Panc1 (cell line): ENCODE measurements around the gene HS3ST3A1. TPM values are rescaled to one million over a fixed set of nuclear protein-coding genes. Genes with fewer than 3 reads are reported as not detected.

Experiments
- ATAC-seq: fragments of 200-7000 bp; cut with Tn5 transposase; 2 replicates; pipeline ENCODE4 v1.9.1; 2020; ENCODE audit warnings: mild to moderate bottlenecking, moderate library complexity
- BruUV-seq: library from RNA; stranded (reverse); fragments of 400-500 nt; replicated peaks from 2 replicates; lab custom pipeline; 2021; lab: Mats Ljungman, UMichigan
- CTCF ChIA-PET: fragments of 300-600 bp; sonication (Branson Sonifier 250); formaldehyde crosslinking; loops from one replicate; lab custom pipeline; 2022; ENCODE audit warnings: antibody characterized with exemption; lab: Charles Lee
- POLR2A ChIA-PET: fragments of 300-600 bp; sonication (Branson Sonifier 250); formaldehyde crosslinking; loops from one replicate; lab custom pipeline; 2022; ENCODE audit warnings: antibody characterized with exemption; lab: Charles Lee
- DNase-seq: peaks from one replicate; pipeline ENCODE4 v3.0.0-alpha.2; 2010; ENCODE audit warnings: low read depth, low spot score
- H3K27ac ChIP-seq: 2 replicates; pipeline ENCODE4 v1.5.1; 2011; ENCODE audit warnings: mild to moderate bottlenecking, low read length, inconsistent platforms
- H3K27me3 ChIP-seq: fragments of 200-500 bp; sonication (Bioruptor generic); 2 replicates; pipeline ENCODE4 v1.6.0; 2014; ENCODE audit warnings: low read length, inconsistent platforms; ENCODE audit not compliant: control insufficient read depth, insufficient read depth
- H3K36me3 ChIP-seq: fragments of 200-500 bp; sonication (Bioruptor generic); 2 replicates; pipeline ENCODE4 v1.5.1; 2014; ENCODE audit warnings: inconsistent platforms, mild to moderate bottlenecking, low read length, moderate library complexity; ENCODE audit not compliant: control insufficient read depth, insufficient read depth
- H3K4me1 ChIP-seq: 2 replicates; pipeline ENCODE4 v1.5.1; 2011; ENCODE audit warnings: inconsistent platforms, mild to moderate bottlenecking, low read length, moderate library complexity; ENCODE audit not compliant: control insufficient read depth, insufficient read depth
- H3K4me3 ChIP-seq, 2 experiments: 2 replicates each; pipeline ENCODE4 v1.5.1; 2011 to 2012; ENCODE audit warnings: low read depth in 2 of 2, low read length in 2 of 2, mild to moderate bottlenecking in 2 of 2, inconsistent platforms in 1 of 2, moderate library complexity in 1 of 2
- H3K9me3 ChIP-seq: fragments of 200-500 bp; sonication (Bioruptor generic); 2 replicates; pipeline ENCODE4 v1.5.1; 2014; ENCODE audit warnings: low read depth, mild to moderate bottlenecking, inconsistent platforms, low read length, moderate library complexity; ENCODE audit not compliant: control insufficient read depth, insufficient read depth
- CTCF ChIP-seq: fragments of 450-650 bp; IDR thresholded peaks from 2 replicates; pipeline ENCODE4 v1.5.1; 2017; ENCODE audit warnings: mild to moderate bottlenecking
- POLR2AphosphoS5 ChIP-seq: IDR thresholded peaks from 2 replicates; pipeline ENCODE4 v1.6.1; 2012; ENCODE audit warnings: mild to moderate bottlenecking, low read depth, low read length, moderate library complexity
- REST ChIP-seq, 2 experiments: IDR thresholded peaks; 2 replicates each; pipeline ENCODE4 v1.6.1; 2011 to 2012; ENCODE audit warnings: low read depth in 2 of 2, control low read depth in 1 of 2, low read length in 1 of 2, mild to moderate bottlenecking in 1 of 2, moderate library complexity in 1 of 2; ENCODE audit not compliant: insufficient read depth in 1 of 2
- SIN3A ChIP-seq: IDR thresholded peaks from 2 replicates; pipeline ENCODE4 v1.6.1; 2012; ENCODE audit warnings: low read depth, mild to moderate bottlenecking, low read length, moderate library complexity, borderline replicate concordance; ENCODE audit not compliant: insufficient read depth
- TCF7L2 ChIP-seq: IDR thresholded peaks from 2 replicates; pipeline ENCODE4 v1.6.1; 2011; ENCODE audit warnings: mild to moderate bottlenecking, low read depth, low read length, inconsistent platforms
- in situ Hi-C: cut with HindIII; loops from 2 replicates; pipeline ENCODE4 v1.10.0; 2016; ENCODE audit warnings: low sequenced_read_pairs, low pct_unique_long_range_greater_than_20kb
- intact Hi-C: fragments of 100-400 bp; cut with micrococcal nuclease; formaldehyde crosslinking; loops from one replicate; pipeline ENCODE4 v1.10.0; 2022; ENCODE audit not compliant: unreplicated experiment
- total RNA-seq: library from RNA; stranded (reverse); gene quantifications from one replicate; pipeline ENCODE4 v1.2.1, GENCODE V29; 2021; ENCODE audit not compliant: unreplicated experiment

HS3ST3A1 gene
- total RNA-seq, 1 experiment from 2014 or later: 0.31 TPM

GRCh38 chr17:13523164-13523563, 78.6 kb downstream of the HS3ST3A1 start:
- H3K9me3 ChIP-seq: no peaks in the 10 kb centered on the region
- ATAC-seq (no peak), DNase-seq (no peak)
- BruUV-seq: no TSS peak
- no peaks in the 10 kb centered on the region for H3K36me3 ChIP-seq
- in situ Hi-C loops: no loop called here
- POLR2A ChIA-PET: no interaction called here
- H3K27ac ChIP-seq: no peak overlapping the region
- intact Hi-C loops: no loop called here
- H3K27me3 ChIP-seq: no peaks in the 10 kb centered on the region
- no peaks in the 10 kb centered on the region for H3K4me1 ChIP-seq
- CTCF ChIA-PET: interaction anchor here (0.6 kb wide), 1 partner anchor 32 kb away, joined by 3 read pairs; no protein-coding TSS in a partner anchor
- no peak for TF ChIP-seq SIN3A
- no peak for TF ChIP-seq POLR2AphosphoS5
- no peak for TF ChIP-seq REST (IDR thresholded peaks at IDR 0.05; ENCODE audit: insufficient read depth in 1 of 2, low read depth in 2 of 2, low read length in 1 of 2)
- TF ChIP-seq TCF7L2: no peak
- TF ChIP-seq CTCF: no peak
- H3K4me3 ChIP-seq: no peak overlapping the region

- H3K27ac ChIP-seq: no peak overlapping the region
- no peak overlapping the region for H3K4me3 ChIP-seq
- no peaks in the 10 kb centered on the region for H3K27me3 ChIP-seq
- POLR2A ChIA-PET: no interaction called here
- BruUV-seq: no TSS peak
- DNase-seq: no peak
- TF ChIP-seq REST (IDR thresholded peaks at IDR 0.05; ENCODE audit: insufficient read depth in 1 of 2, low read depth in 2 of 2, low read length in 1 of 2): no peak
- TF ChIP-seq SIN3A: no peak
- TF ChIP-seq POLR2AphosphoS5: no peak
- TF ChIP-seq CTCF: no peak
- TF ChIP-seq TCF7L2: no peak
- no peaks in the 10 kb centered on the region for H3K4me1 ChIP-seq
- CTCF ChIA-PET: interaction anchor here (0.6 kb wide), 1 partner anchor 32 kb away, joined by 3 read pairs; no protein-coding TSS in a partner anchor
- no peaks in the 10 kb centered on the region for H3K9me3 ChIP-seq
- in situ Hi-C loops (no loop called here), intact Hi-C loops (no loop called here)
- H3K36me3 ChIP-seq: no peaks in the 10 kb centered on the region
- no peak for ATAC-seq
These were observed 79.0 kb downstream of the HS3ST3A1 start for GRCh38 chr17:13522749-13523148.
